HG02610 (cell line): ENCODE data around the gene CLEC2A.
"Not testable (repeated sequence)": the region's sequence is repeated elsewhere in the genome, so short reads cannot be mapped to it uniquely, and the experiment has no call there.

Experiments used
- ATAC-seq: cut with Tn5 transposase; IDR thresholded peaks from one replicate; pipeline ENCODE4 v1.9.1; 2021; ENCODE audit warnings: mild to moderate bottlenecking, moderate library complexity; ENCODE audit not compliant: unreplicated experiment

CLEC2A gene, protein sequence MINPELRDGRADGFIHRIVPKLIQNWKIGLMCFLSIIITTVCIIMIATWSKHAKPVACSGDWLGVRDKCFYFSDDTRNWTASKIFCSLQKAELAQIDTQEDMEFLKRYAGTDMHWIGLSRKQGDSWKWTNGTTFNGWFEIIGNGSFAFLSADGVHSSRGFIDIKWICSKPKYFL

DNA sequence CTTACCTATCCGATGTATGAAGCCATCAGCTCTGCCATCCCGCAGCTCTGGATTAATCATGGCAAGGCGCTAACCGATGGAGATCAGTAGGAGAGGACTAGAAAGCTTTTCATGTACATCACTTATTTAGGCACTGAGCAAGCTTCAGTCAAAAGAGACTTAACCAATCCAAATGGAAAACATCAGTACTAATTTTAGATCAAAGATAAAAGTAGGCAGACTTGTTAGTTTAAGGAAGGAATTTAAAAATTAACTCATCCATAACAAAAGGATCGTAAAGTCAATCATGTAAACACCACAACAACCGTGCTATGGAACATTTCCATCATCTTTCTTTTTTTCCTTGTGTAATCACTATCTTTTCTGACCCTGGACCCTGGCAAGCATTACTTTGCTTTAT, at the start of gene CLEC2A:
TSS of gene CLEC2A (minus strand) at position 101 of the 400 bp plus-strand sequence. CDS start at position 60, 41 bp downstream.
- ATAC-seq, result no peak

DNA sequence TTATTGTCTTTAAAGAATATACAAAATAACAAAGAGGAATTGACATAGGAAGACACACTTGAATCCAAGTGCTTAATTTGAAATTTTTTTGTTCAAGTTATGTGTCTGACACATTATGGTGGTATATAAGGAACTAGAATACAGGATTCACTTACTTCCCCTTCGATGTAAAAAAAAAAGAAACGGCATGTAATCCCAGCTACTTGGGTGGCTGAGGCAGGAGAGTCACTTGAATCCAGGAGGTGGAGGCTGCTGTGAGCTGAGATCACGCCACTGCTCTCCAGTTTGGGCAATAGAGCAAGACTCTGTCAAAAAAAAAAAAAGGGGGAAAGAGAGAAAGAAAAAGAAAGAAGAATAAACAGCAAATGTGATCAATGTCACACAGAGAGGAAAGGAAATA, 48.0 kb upstream of the CLEC2A start:
- ATAC-seq, result no peak

- ATAC-seq, result no peak
Measured at GRCh38 chr12:9977916-9978315, 45.7 kb upstream of the CLEC2A start.

DNA sequence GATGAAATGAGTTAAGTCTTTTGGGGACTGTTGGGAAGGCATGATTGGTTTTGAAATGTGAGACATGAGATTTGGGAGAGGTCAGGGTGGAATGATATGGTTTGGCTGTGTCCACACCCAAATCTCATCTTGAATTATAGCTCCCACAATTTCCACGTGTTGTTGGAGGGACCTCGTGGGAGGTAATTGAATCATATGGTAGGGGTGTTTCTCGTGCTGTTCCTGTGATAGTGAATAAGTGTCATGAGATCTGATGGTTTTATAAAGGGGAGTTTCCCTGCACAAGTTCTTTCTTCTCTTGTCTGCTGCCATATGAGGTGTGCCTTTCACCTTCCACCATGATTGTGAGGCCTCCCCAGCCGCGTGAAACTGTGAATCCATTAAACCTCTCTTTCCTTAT, 44.5 kb upstream of the CLEC2A start:
- ATAC-seq, result not testable (repeated sequence)

DNA sequence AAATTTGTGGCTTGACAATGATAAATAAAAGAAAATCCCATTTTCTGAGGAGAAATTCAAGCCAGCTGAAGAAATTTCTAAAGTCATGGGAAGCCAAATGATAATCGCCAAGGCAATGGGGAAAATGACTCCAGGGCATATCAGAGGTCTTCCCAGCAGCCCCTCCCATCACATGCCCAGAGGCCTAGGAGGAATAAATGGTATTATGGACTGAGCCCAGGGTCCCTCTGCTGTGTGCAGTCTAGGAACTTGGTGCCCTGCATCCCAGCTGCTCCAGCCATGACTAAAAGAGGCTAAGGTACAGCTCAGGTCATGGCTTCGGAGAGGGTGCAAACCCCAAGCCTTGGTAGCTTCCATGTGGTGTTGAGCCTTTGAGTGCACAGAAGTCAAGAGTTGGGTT, 43.4 kb upstream of the CLEC2A start:
- ATAC-seq, result no peak

DNA sequence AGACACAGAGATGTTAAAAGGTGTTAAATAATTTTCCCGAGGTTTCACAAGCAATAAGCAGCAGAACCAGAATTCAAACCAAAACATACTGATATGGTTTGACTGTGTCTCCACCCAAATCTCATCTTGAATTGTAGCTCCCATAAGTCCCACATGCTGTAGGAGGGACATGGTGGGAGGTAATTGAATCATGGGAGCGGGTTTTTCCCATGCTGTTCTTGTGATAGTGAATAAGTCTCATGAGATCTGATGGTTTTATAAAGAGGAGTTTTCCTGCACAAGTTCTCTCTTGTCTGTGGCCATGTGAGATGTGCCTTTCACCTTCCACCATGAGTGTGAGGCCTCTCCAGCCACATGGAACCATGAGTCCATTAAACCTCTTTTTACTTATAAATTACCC, 42.6 kb upstream of the CLEC2A start:
- ATAC-seq, result not testable (repeated sequence)

GRCh38 chr12:9973949-9974348, 41.8 kb upstream of the CLEC2A start:
- no peak for ATAC-seq

DNA sequence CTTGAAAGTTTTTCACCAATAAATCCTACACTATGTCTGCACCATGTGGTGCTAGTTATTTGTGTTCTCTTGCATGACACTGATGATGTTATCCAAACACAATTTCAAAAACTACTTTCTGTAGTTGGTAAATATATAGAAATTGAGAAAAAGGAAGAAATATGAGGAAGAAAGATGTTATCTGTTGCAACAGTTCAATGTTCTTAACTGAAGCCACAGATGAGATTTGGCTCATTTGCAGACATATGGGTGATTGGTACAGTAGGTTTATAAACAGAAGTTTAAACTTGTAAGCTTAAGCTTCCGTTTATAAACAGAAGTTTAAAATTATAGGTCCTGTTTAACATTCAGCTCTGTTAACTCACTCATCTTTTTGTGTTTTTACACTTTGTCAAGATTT, 39.0 kb upstream of the CLEC2A start, which contains the start of gene CLEC12A:
TSS of gene CLEC12A (plus strand) at position 229 of the 400 bp plus-strand sequence. CDS start 188 bp downstream, outside the sequence.
- ATAC-seq, result no peak

DNA sequence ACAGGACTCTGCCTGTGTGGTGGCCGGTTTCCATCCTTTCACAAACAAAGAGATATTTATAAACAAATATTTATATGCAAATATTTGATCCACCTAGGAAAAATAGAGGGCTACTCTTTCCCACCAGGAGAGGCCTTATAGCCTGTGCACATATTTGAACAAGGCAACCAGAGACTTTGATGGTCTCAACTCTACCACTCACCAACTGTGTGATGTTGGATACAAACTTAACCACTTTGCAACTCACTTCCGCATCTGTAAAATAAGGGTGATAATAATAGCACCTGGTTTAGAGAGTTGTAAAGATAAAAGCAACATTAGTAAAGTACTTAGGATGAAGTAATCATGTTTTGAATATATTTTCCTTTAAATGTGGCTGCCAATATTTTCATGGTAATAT, 37.5 kb upstream of the CLEC2A start:
- ATAC-seq, result no peak

- no peak for ATAC-seq
Measured at GRCh38 chr12:9961901-9962300, 29.7 kb upstream of the CLEC2A start.

GRCh38 chr12:9961106-9961505, 28.9 kb upstream of the CLEC2A start:
- ATAC-seq, result peak; percentile 68

DNA sequence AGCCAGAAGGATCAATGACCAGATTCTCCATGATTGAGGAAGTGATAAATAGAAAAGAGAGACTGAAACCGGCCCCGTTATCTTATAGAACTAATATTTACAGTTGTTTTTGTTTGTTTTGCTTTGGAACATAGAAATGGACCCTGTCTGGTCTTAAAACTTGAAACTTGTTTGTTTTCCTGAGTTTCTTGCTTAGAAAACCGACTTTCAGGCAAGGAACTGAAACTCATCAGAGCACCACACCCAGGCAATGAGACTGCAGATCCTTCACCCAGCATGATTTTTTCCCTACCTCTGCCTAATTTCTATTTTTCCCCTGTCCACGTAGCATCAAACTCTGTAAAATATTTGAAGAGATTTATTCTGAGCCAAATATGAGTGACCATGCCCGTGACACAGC, 28.4 kb upstream of the CLEC2A start:
- ATAC-seq, result no peak

GRCh38 chr12:9957834-9958233, 25.7 kb upstream of the CLEC2A start:
- no peak for ATAC-seq

DNA sequence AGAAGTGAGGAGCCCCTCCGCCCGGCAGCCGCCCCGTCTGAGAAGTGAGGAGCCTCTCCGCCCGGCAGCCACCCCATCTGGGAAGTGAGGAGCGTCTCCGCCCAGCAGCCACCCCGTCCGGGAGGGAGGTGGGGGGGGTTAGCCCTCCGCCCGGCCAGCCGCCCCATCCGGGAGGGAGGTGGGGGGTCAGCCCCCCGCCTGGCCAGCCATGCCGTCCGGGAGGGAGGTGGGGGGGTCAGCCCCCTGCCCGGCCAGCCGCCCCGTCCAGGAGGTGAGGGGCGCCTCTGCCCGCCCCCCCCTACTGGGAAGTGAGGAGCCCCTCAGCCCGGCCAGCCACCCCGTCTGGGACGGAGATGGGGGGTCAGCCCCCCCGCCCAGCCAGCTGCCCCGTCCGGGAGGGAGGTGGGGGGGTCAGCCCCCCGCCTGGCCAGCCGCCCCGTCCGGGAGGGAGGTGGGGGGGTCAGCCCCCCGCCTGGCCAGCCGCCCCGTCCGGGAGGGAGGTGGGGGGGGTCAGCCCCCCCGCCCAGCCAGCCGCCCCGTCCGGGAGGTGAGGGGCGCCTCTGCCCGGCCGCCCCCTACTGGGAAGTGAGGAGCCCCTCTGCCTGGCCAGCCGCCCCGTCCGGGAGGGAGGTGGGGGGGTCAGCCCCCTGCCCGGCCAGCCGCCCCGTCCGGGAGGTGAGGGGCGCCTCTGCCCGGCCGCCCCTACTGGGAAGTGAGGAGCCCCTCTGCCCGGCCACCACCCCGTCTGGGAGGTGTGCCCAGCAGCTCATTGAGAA, 21.0 kb upstream of the CLEC2A start:
- not testable (repeated sequence) for ATAC-seq

GRCh38 chr12:9951026-9951675, 19.0 kb upstream of the CLEC2A start:
- no peak for ATAC-seq

- peak; percentile 97 for ATAC-seq
Measured at GRCh38 chr12:9948606-9949296, 16.6 kb upstream of the CLEC2A start.

DNA sequence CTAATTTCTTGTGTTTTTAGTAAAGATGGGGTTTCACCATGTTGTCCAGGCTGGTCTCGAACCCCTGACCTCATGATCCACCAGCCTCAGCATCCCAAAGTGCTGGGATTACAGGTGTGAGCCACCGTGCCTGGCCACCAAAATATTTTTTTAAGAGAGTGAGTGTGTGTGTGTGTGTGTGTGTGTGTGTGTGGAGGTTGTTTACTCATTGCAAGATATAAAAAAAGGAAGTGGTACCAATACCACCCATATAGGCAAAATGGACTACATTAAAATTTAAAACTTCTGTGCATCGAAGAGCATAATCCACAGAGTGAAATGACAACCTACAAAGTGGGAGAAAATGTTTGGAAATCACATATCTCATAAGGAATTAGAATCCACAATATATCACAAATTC, 15.5 kb upstream of the CLEC2A start:
- ATAC-seq, result no peak

- no peak for ATAC-seq
Measured at GRCh38 chr12:9944391-9944790, 12.2 kb upstream of the CLEC2A start.

- peak; percentile 50 for ATAC-seq
Measured at GRCh38 chr12:9943240-9943639, 11.1 kb upstream of the CLEC2A start.

DNA sequence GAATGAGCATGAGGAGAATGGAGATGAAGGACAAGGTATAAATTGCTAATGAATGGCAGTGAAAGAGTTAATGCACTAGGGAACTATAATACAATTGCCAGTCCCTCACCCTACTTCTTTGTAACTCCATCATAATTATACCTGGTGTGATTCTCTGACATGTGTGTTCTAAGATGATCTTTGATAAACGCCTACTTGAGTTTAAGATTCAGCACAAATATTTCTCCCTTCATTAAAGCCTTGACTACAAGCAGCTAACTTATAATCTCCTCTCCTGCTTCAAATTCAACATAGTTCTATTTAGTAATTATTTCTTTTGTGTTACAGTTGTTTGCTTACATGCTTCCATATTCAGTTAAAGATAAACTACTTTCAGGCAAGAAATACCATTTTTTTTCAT, 9.7 kb upstream of the CLEC2A start:
- ATAC-seq, result no peak

DNA sequence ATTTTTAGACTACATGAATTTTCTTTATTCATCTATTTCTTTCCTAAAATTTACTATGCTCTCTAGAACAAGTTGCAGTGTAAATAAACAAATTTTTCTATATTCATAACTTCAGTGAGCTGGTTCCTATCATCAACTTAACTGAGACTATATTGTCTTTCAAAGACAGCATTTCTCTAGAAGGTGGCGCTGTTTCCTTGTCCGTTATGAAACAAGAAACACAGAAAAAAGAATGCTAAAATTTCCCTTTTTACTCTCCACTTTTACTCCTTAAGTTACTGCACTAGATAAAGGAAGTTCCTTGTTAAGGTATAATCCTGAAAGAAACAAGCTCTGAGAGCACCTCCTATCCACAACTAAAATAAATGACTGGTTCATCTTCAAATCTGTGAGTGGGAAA, 8.2 kb upstream of the CLEC2A start:
- no peak for ATAC-seq
